Measurements from ENCODE around the gene ZDHHC11.

The ZDHHC11 gene

DNA sequence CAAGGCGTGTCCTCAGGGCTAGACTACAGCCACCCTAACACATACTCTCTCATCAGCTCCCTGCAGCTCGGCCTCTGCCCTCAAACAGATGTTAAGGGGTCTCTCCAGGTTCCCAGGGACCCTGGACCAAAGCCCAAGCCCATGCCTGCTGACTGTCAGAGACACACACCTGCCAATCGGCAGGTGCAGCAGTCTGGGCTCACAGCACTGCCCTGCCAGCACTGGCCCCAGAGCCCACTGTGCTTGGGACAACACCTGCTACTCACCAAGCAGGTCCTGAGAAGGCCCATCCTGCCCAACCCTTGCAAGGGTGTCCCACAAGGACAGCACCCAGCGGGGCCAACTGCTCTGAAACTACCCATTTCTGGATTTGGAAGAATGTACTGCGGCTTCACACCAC is 20.2 kb upstream of the ZDHHC11 start:
- Mint-ChIP-seq H3K4me3 (no peak overlapping the region), H3K27ac (no peak overlapping the region), H3K9me3 (no peaks in the 10 kb centered on the region), H3K4me1 (peaks cover 2% of the 10 kb centered on the region), H3K36me3 (ENCODE audit: low read depth) (peaks cover 72% of the 10 kb centered on the region), H3K27me3 (no peaks in the 10 kb centered on the region)
- DNase-seq (no peak), ATAC-seq (no peak)

- DNase-seq = no peak
- H3K4me3 Mint-ChIP-seq = no peak overlapping the region
- peaks cover 59% of the 10 kb centered on the region for H3K36me3 Mint-ChIP-seq (ENCODE audit: low read depth)
- H3K27ac Mint-ChIP-seq = no peak overlapping the region
- no peaks in the 10 kb centered on the region for H3K9me3 Mint-ChIP-seq
- no peak for ATAC-seq
- H3K27me3 Mint-ChIP-seq = no peaks in the 10 kb centered on the region
- H3K4me1 Mint-ChIP-seq = no peaks in the 10 kb centered on the region
Observed at GRCh38 chr5:868428-869135, 17.8 kb upstream of the ZDHHC11 start.

- Mint-ChIP-seq H3K27me3 (no peaks in the 10 kb centered on the region), H3K27ac (no peak overlapping the region), H3K4me3 (no peak overlapping the region), H3K4me1 (no peaks in the 10 kb centered on the region), H3K9me3 (no peaks in the 10 kb centered on the region), H3K36me3 (ENCODE audit: low read depth) (peaks cover 58% of the 10 kb centered on the region)
- DNase-seq = no peak
- ATAC-seq = no peak
Observed at GRCh38 chr5:867300-867870, 16.6 kb upstream of the ZDHHC11 start.

GRCh38 chr5:865771-866170 is 15.0 kb upstream of the ZDHHC11 start:
- Mint-ChIP-seq H3K36me3 (ENCODE audit: low read depth) (peaks cover 46% of the 10 kb centered on the region), H3K27me3 (no peaks in the 10 kb centered on the region), H3K4me1 (no peaks in the 10 kb centered on the region), H3K9me3 (no peaks in the 10 kb centered on the region), H3K27ac (no peak overlapping the region), H3K4me3 (no peak overlapping the region)
- DNase-seq = no peak
- ATAC-seq = no peak

GRCh38 chr5:865168-865521 is 14.4 kb upstream of the ZDHHC11 start:
- no peaks in the 10 kb centered on the region for H3K4me1 Mint-ChIP-seq
- peaks cover 40% of the 10 kb centered on the region for H3K36me3 Mint-ChIP-seq (ENCODE audit: low read depth)
- no peak overlapping the region for H3K27ac Mint-ChIP-seq
- H3K4me3 Mint-ChIP-seq = no peak overlapping the region
- H3K27me3 Mint-ChIP-seq = no peaks in the 10 kb centered on the region
- H3K9me3 Mint-ChIP-seq = no peaks in the 10 kb centered on the region
- DNase-seq = no peak
- no peak for ATAC-seq

DNA sequence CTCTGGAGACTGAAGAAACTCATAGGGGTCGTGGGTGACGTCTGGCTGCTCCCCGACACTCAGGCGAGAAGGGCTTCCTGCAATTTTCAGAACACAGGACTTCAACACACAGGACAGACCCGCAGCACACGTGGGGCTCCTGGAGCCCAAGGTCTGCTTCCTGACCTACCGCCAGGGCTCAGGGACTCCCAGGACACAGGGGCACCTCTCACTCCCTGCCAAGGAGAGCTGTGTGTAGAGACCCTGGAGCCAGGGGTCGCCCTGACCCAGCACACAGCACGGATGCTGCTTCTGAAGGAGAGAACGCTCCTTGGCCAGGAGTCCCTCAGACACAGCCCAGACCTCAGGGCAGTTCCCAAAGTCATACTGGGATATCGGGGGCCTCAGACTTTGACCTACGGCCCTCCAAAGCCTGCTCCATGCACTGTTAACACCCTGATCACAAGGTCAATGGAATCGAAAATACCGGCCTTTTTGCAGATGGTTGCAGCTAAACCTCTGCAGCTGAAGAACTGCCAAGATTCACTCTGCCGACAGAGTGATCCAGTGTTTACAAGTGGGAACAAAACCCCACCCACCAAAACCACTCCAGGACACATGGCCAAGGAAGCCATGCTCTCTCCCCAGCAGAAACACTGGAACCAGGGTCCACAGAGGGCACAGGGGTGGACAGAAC is 13.8 kb upstream of the ZDHHC11 start:
- peaks cover 38% of the 10 kb centered on the region for H3K36me3 Mint-ChIP-seq (ENCODE audit: low read depth)
- no peak for ATAC-seq
- H3K27me3 Mint-ChIP-seq = no peaks in the 10 kb centered on the region
- H3K4me3 Mint-ChIP-seq = no peak overlapping the region
- H3K27ac Mint-ChIP-seq = no peak overlapping the region
- no peaks in the 10 kb centered on the region for H3K4me1 Mint-ChIP-seq
- no peaks in the 10 kb centered on the region for H3K9me3 Mint-ChIP-seq
- no peak for DNase-seq

DNA sequence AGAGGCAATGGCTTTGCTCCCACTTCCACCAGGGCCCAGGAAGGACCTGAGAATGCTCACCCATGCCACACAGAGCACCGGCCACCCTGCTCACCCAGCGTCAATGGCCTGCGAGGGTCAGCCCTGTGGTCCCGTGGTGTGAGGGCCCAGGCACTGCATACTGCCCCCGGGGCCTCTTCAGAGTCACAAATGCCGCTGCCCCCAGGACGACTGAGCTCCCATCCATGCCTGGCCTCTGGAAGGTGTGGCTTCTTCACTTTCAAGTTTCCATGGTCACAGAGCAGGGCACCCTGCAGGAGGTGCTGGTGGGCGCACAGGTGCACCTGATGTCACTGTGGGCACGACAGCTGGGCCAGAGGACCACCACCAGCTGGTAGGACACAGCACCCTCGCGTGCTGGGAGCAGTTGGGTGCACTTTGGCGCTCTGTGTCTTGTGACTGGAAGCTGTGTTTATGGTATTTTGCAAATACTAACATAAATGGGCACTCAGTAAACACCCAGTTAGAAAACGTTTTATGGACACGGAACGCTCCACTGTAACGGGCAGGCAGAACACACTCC is 12.5 kb upstream of the ZDHHC11 start:
- no peaks in the 10 kb centered on the region for H3K4me1 Mint-ChIP-seq
- no peak overlapping the region for H3K27ac Mint-ChIP-seq
- H3K9me3 Mint-ChIP-seq = no peaks in the 10 kb centered on the region
- H3K4me3 Mint-ChIP-seq = no peak overlapping the region
- no peaks in the 10 kb centered on the region for H3K27me3 Mint-ChIP-seq
- peaks cover 27% of the 10 kb centered on the region for H3K36me3 Mint-ChIP-seq (ENCODE audit: low read depth)
- no peak for DNase-seq
- no peak for ATAC-seq

DNA sequence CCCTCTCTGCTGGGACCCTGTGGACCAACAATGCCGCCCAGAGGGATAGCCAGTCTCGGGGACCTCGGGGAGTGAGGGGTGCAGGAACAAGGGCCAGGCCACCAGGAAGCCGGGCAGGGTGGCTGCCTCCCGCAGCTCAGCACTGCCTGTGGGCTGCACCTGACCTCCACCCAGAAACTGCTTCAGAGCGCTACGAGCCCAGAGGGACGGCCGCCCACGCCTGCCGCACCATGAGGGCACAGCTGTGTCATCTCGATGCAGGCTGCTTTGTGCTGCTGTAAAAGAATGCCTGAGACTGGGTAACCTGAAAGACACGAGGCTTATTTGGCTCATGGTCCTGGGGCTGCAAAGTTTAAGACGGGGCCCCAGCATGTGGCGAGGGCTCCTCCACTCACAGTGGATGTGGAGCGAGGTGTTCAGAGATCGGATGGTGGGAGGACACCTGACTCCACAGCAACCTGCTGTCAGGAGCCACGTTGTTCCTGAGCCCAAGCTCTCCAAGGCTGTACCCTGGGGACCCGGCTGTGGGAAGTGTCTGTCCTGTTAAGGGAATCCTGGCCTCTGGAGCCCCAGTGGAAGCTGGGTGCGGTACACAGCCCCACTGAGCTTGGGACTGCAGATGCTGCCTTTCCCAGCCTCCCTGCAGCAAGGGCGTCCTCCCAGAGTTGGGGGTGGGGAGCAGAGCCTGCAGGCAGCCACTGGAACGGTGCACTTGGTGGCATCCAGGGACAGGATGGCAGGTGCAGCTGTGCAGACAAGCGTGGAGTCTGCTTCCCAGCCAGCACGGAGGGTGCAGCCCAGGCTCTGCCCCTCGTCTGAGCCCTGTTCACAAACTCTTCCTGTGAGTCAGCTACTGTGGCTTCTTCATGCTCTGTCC is 11.8 kb upstream of the ZDHHC11 start:
- DNase-seq = no peak
- ATAC-seq = peak; percentile 2
- no peaks in the 10 kb centered on the region for H3K27me3 Mint-ChIP-seq
- H3K27ac Mint-ChIP-seq = no peak overlapping the region
- no peaks in the 10 kb centered on the region for H3K9me3 Mint-ChIP-seq
- H3K36me3 Mint-ChIP-seq (ENCODE audit: low read depth) = peaks cover 21% of the 10 kb centered on the region
- H3K4me3 Mint-ChIP-seq = no peak overlapping the region
- H3K4me1 Mint-ChIP-seq = no peaks in the 10 kb centered on the region

- Mint-ChIP-seq H3K9me3 (no peaks in the 10 kb centered on the region), H3K36me3 (ENCODE audit: low read depth) (peaks cover 19% of the 10 kb centered on the region), H3K4me1 (no peaks in the 10 kb centered on the region), H3K27me3 (no peaks in the 10 kb centered on the region), H3K4me3 (no peak overlapping the region), H3K27ac (no peak overlapping the region)
- ATAC-seq (peak; percentile 20), DNase-seq (no peak)
Observed at GRCh38 chr5:861442-862366, 10.9 kb upstream of the ZDHHC11 start.

GRCh38 chr5:860506-861150 is 9.8 kb upstream of the ZDHHC11 start:
- Mint-ChIP-seq H3K27me3 (no peaks in the 10 kb centered on the region), H3K27ac (no peak overlapping the region), H3K9me3 (no peaks in the 10 kb centered on the region), H3K4me3 (no peak overlapping the region), H3K36me3 (ENCODE audit: low read depth) (peaks cover 14% of the 10 kb centered on the region), H3K4me1 (no peaks in the 10 kb centered on the region)
- DNase-seq (no peak), ATAC-seq (no peak)

DNA sequence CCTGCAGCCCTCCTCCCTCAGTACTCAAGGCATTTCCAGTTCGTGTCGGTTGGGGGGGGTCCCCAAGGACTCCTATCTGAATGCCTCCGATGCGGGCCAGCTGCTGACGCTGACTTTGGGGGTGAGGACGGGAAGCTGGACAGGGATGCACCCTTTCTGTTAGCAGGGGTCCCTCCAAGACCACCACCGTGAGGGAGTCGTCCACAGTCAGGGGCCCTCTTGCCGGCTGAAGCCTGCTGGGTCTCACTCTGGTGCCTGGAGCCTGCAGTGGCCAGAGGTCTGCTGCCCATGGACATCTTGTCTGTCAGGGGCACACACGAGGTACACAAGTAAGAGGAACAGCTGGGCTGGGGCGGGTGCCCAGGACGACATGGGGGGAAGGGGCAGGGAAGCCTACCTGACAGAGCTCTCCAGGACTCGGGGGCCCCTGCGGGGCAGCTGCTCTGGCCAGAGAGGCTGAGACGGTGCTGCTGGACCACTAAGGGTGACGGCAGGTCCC is 9.1 kb upstream of the ZDHHC11 start:
- H3K36me3 Mint-ChIP-seq (ENCODE audit: low read depth) = peaks cover 12% of the 10 kb centered on the region
- H3K4me1 Mint-ChIP-seq = no peaks in the 10 kb centered on the region
- no peak for DNase-seq
- H3K4me3 Mint-ChIP-seq = no peak overlapping the region
- H3K27ac Mint-ChIP-seq = no peak overlapping the region
- H3K27me3 Mint-ChIP-seq = no peaks in the 10 kb centered on the region
- H3K9me3 Mint-ChIP-seq = no peaks in the 10 kb centered on the region
- no peak for ATAC-seq

GRCh38 chr5:859391-859790 is 8.6 kb upstream of the ZDHHC11 start:
- no peaks in the 10 kb centered on the region for H3K4me1 Mint-ChIP-seq
- H3K36me3 Mint-ChIP-seq (ENCODE audit: low read depth) = peaks cover 12% of the 10 kb centered on the region
- no peak for ATAC-seq
- H3K27me3 Mint-ChIP-seq = no peaks in the 10 kb centered on the region
- no peak for DNase-seq
- H3K4me3 Mint-ChIP-seq = no peak overlapping the region
- no peaks in the 10 kb centered on the region for H3K9me3 Mint-ChIP-seq
- H3K27ac Mint-ChIP-seq = no peak overlapping the region

GRCh38 chr5:858726-859125 is 7.9 kb upstream of the ZDHHC11 start:
- peaks cover 6% of the 10 kb centered on the region for H3K36me3 Mint-ChIP-seq (ENCODE audit: low read depth)
- no peaks in the 10 kb centered on the region for H3K4me1 Mint-ChIP-seq
- no peak overlapping the region for H3K4me3 Mint-ChIP-seq
- DNase-seq (no peak), ATAC-seq (no peak)
- no peak overlapping the region for H3K27ac Mint-ChIP-seq
- no peaks in the 10 kb centered on the region for H3K27me3 Mint-ChIP-seq
- no peaks in the 10 kb centered on the region for H3K9me3 Mint-ChIP-seq
